ENCODE data around the gene TRAF4. TPM values are rescaled to one million over a fixed set of nuclear protein-coding genes. Genes with fewer than 3 reads are reported as not detected.
A peak's percentile ranks its signal among the peaks of the same experiment; 100 is the strongest.

Gene TRAF4
- total and polyA plus RNA-seq, 4 donors = 8.5 to 32.0 (median 23.9) TPM

DNA sequence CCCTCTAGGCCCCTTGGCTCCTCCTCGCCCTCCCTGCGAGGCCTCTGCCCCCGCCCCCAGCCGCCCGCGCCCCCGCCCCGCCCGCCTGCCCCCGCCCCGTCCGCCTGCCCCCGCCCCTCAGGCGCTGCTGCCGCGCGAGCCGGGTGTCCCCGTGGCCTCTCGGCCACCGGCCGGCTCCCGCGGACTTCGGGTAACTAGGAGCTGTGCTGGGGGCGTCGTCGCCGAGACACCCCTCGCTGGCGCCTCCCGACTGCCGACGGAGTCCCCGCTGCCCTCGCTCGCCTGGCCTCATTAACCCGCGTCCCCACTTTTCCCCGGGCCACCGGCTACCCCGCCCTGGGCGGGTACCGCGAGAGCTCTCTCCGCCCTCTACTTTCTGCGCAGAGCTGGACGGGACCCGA, 17.6 kb upstream of the TRAF4 start, which contains the start of gene TLCD1:
TSS of gene TLCD1 (minus strand) at position 8 of the 401 bp plus-strand sequence. CDS start 136 bp downstream, outside the sequence.
- Histone ChIP-seq H3K36me3 (ENCODE audit: control insufficient read depth in 4 of 4, insufficient read depth in 3 of 4, low read depth in 1 of 4, low read length in 3 of 4) (peaks cover 10 to 28% (median 22%) of the 10 kb centered on the region in 4 donors), H3K4me3 (ENCODE audit: low read depth in 1 of 3, low read length in 3 of 3) (peak within 1 kb of the TSS; percentile 56 to 66 (median 60)), H3K27ac (ENCODE audit: low read depth in 1 of 2, low read length in 2 of 2) (peak within 1 kb of the TSS; percentile 97 to 99), H3K9me3 (ENCODE audit: control insufficient read depth in 4 of 4, low read length in 3 of 4) (no peaks in the 10 kb centered on the region), H3K4me1 (ENCODE audit: control insufficient read depth in 4 of 4, insufficient read depth in 4 of 4, low read length in 3 of 4) (peaks cover 2 to 36% (median 24%) of the 10 kb centered on the region in 4 donors), H3K27me3 (ENCODE audit: control insufficient read depth in 4 of 4, insufficient read depth in 4 of 4, low read length in 3 of 4) (no peaks in the 10 kb centered on the region), H3K9ac (ENCODE audit: low read depth in 1 of 2, low read length in 2 of 2) (peak within 1 kb of the TSS in 1 of 2 donors; percentile 51)
- peak; percentile 84 for DNase-seq (ENCODE audit: low spot score)
- no peak for TF ChIP-seq HNF4G (IDR thresholded peaks at IDR 0.05)
- TF ChIP-seq NR2F2 (IDR thresholded peaks at IDR 0.05) = peak; percentile 6
- TF ChIP-seq FOXA1 (IDR thresholded peaks at IDR 0.05) = no peak
- TF ChIP-seq, protein P1, sequence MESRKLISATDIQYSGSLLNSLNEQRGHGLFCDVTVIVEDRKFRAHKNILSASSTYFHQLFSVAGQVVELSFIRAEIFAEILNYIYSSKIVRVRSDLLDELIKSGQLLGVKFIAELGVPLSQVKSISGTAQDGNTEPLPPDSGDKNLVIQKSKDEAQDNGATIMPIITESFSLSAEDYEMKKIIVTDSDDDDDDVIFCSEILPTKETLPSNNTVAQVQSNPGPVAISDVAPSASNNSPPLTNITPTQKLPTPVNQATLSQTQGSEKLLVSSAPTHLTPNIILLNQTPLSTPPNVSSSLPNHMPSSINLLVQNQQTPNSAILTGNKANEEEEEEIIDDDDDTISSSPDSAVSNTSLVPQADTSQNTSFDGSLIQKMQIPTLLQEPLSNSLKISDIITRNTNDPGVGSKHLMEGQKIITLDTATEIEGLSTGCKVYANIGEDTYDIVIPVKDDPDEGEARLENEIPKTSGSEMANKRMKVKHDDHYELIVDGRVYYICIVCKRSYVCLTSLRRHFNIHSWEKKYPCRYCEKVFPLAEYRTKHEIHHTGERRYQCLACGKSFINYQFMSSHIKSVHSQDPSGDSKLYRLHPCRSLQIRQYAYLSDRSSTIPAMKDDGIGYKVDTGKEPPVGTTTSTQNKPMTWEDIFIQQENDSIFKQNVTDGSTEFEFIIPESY (IDR thresholded peaks at IDR 0.05) = peak; percentile 66
- WGBS = under 1% methylated on average over 49 of the region's 49 CpGs

DNA sequence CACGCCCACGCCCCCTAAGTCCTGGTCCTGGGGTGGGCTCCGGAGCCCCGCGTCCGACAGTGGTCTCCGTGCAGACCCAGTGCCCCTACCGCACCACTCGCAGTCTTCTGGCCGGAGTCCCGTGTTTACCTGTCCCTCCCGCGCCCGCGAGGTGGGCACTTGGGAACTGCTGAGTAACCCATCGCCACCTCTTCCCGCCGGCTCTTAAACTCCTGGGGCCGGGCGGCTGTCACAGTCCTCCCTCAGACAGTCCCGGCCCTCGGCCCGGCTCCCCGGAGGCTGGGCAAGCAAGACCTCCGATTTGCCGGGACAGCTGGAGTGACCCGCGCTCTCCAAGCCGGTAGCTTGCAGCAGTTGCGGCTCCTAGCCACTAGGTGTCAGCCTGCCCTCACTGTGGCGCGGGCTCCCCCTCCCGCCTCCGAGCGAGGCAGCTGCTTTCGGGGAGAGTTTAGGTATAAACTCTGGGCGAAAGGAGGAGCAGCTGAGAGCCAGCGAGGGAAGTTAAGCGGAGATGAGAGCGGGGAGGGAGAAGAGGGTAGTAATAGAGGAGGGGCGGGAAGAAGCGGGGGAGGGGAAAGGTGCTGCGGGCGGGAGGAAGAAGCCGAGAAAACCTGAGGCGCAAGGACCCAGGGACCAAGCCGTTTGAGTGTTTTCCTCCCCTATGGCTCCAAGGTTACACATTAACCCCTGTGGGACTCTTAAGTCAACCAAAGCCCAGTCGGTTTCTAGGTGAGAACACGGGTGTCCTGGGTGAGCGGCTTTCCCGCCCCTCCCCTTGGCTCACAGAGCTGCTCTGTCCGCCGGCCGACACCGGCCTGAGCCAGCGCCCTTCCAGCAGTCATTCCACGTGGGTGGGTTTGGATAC, 17.0 kb upstream of the TRAF4 start:
- H3K27ac ChIP-seq (ENCODE audit: low read depth in 1 of 2, low read length in 2 of 2) = peak overlapping the region; percentile 97 to 99
- under 1% methylated on average over 57 of the region's 57 CpGs for WGBS
- H3K4me1 ChIP-seq (ENCODE audit: control insufficient read depth in 4 of 4, insufficient read depth in 4 of 4, low read length in 3 of 4) = peaks cover 0 to 32% (median 19%) of the 10 kb centered on the region in 4 donors

More for the DNA sequence above, 17.0 kb upstream of the TRAF4 start:
- DNase-seq (ENCODE audit: low spot score) = peak; percentile 95
- Histone ChIP-seq H3K36me3 (ENCODE audit: control insufficient read depth in 4 of 4, insufficient read depth in 3 of 4, low read depth in 1 of 4, low read length in 3 of 4) (peaks cover 10 to 24% (median 21%) of the 10 kb centered on the region in 4 donors), H3K9ac (ENCODE audit: low read depth in 1 of 2, low read length in 2 of 2) (peak overlapping the region; percentile 43 to 48), H3K9me3 (ENCODE audit: control insufficient read depth in 4 of 4, low read length in 3 of 4) (no peaks in the 10 kb centered on the region), H3K4me3 (ENCODE audit: low read depth in 1 of 3, low read length in 3 of 3) (peak overlapping the region; percentile 56 to 66 (median 56)), H3K27me3 (ENCODE audit: control insufficient read depth in 4 of 4, insufficient read depth in 4 of 4, low read length in 3 of 4) (no peaks in the 10 kb centered on the region)
- TF ChIP-seq NR2F2 (IDR thresholded peaks at IDR 0.05) (peak; percentile 8), EGR1 (IDR thresholded peaks at IDR 0.05; ENCODE audit: low read depth in 2 of 2) (peak in 1 of 2 donors; percentile 9), RXRA (IDR thresholded peaks at IDR 0.05) (peak in 1 of 2 donors; percentile 4), GABPA (IDR thresholded peaks at IDR 0.05 in 1 of 2, conservative IDR thresholded peaks at IDR 0.05 in 1 of 2) (peak in 1 of 2 donors; percentile 33), TAF1 (conservative IDR thresholded peaks at IDR 0.05) (no peak), YY1 (IDR thresholded peaks at IDR 0.05) (no peak), FOXA2 (IDR thresholded peaks at IDR 0.05) (no peak), JUND (IDR thresholded peaks at IDR 0.05) (no peak), HNF4G (IDR thresholded peaks at IDR 0.05) (no peak), RAD21 (IDR thresholded peaks at IDR 0.05) (peak; percentile 98 to 99), FOXA1 (IDR thresholded peaks at IDR 0.05) (no peak), HNF4A (conservative IDR thresholded peaks at IDR 0.05) (peak; percentile 28 to 32), REST (IDR thresholded peaks at IDR 0.05) (no peak), SP1 (IDR thresholded peaks at IDR 0.05) (no peak)
- TF ChIP-seq, protein P2, sequence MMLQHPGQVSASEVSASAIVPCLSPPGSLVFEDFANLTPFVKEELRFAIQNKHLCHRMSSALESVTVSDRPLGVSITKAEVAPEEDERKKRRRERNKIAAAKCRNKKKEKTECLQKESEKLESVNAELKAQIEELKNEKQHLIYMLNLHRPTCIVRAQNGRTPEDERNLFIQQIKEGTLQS (IDR thresholded peaks at IDR 0.05) = no peak
- TF ChIP-seq, protein P3, sequence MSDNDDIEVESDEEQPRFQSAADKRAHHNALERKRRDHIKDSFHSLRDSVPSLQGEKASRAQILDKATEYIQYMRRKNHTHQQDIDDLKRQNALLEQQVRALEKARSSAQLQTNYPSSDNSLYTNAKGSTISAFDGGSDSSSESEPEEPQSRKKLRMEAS (IDR thresholded peaks at IDR 0.05) = peak; percentile 70
- TF ChIP-seq, protein P4, sequence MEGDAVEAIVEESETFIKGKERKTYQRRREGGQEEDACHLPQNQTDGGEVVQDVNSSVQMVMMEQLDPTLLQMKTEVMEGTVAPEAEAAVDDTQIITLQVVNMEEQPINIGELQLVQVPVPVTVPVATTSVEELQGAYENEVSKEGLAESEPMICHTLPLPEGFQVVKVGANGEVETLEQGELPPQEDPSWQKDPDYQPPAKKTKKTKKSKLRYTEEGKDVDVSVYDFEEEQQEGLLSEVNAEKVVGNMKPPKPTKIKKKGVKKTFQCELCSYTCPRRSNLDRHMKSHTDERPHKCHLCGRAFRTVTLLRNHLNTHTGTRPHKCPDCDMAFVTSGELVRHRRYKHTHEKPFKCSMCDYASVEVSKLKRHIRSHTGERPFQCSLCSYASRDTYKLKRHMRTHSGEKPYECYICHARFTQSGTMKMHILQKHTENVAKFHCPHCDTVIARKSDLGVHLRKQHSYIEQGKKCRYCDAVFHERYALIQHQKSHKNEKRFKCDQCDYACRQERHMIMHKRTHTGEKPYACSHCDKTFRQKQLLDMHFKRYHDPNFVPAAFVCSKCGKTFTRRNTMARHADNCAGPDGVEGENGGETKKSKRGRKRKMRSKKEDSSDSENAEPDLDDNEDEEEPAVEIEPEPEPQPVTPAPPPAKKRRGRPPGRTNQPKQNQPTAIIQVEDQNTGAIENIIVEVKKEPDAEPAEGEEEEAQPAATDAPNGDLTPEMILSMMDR (IDR thresholded peaks at IDR 0.05; ENCODE audit: low read depth, low read length, missing input control) = peak; percentile 99
- TF ChIP-seq, protein P1 (IDR thresholded peaks at IDR 0.05) = peak; percentile 4
